ENCODE results near the gene CISH. TPM values are rescaled to one million over a fixed set of nuclear protein-coding genes. Genes with fewer than 3 reads are reported as not detected.

CISH gene
- total and polyA plus RNA-seq, 2 of the 4 experiments (the other 2 are of a cell fraction) = 0.90 to 4.0 TPM

- in situ Hi-C loops (cut with MboI; ENCODE audit: low sequenced_read_pairs) = no loop called here
Measured at GRCh38 chr3:50625231-50626182, 13.9 kb upstream of the CISH start.

More at GRCh38 chr3:50625231-50626182, 13.9 kb upstream of the CISH start:
- Histone ChIP-seq H4K8ac (ENCODE audit: low read depth in 2 of 2, low read length in 2 of 2) (no peak overlapping the region), H4K5ac (ENCODE audit: low read depth, low read length) (no peak overlapping the region), H3K9me3 (ENCODE audit: control insufficient read depth, insufficient read depth, low read length) (no peaks in the 10 kb centered on the region), H2BK5ac (ENCODE audit: low read depth, low read length, poor library complexity, severe bottlenecking) (no peak overlapping the region), H2BK120ac (ENCODE audit: low read depth, low read length) (no peak overlapping the region), H3K4ac (ENCODE audit: low read depth, low read length) (no peak overlapping the region), H3K14ac (replicated peaks; ENCODE audit: low read depth, low read length) (no peak overlapping the region), H3K27me3 (ENCODE audit: control insufficient read depth, insufficient read depth, low read length) (no peaks in the 10 kb centered on the region), H3K18ac (ENCODE audit: low read depth, low read length) (no peak overlapping the region), H3K4me2 (ENCODE audit: low read depth, low read length) (no peak overlapping the region), H3K4me3 (ENCODE audit: insufficient read depth, low read depth, low read length) (no peak overlapping the region), H3K79me1 (ENCODE audit: low read depth in 1 of 2, low read length in 2 of 2) (peaks cover 0 to 14% of the 10 kb centered on the region in 2 experiments; a peak in 2 of 4 replicates), H3K23ac (ENCODE audit: low read depth, low read length) (no peak overlapping the region), H2AK5ac (ENCODE audit: low read depth, low read length) (no peak overlapping the region), H2BK20ac (ENCODE audit: low read depth, low read length) (no peak overlapping the region), H3K4me1 (ENCODE audit: control insufficient read depth, insufficient read depth, low read length) (peaks cover 6% of the 10 kb centered on the region), H2BK15ac (ENCODE audit: low read depth, low read length) (no peak overlapping the region), H3K9me1 (ENCODE audit: insufficient read depth, low read length) (peaks cover 25% of the 10 kb centered on the region), H2AK9ac (replicated peaks; ENCODE audit: low read depth, low read length, poor library complexity) (no peak overlapping the region), H3K27ac (ENCODE audit: insufficient read depth, low read length) (no peak overlapping the region), H4K20me1 (ENCODE audit: insufficient read depth, low read length) (peaks cover 7% of the 10 kb centered on the region), H3K56ac (ENCODE audit: extremely low read depth, insufficient read depth, low read length) (no peak overlapping the region), H3K9ac (ENCODE audit: low read depth, low read length) (no peak overlapping the region), H4K91ac (ENCODE audit: insufficient read depth, low read depth, low read length) (no peak overlapping the region), H2AFZ (replicated peaks; ENCODE audit: low read length, poor library complexity) (no peak overlapping the region), H3K36me3 (ENCODE audit: control insufficient read depth, insufficient read depth, low read length) (no peaks in the 10 kb centered on the region)
- no TSS peak for BruUV-seq (replicated peaks)
- ChIA-PET POLR2A (ENCODE audit: unreplicated experiment) (no interaction called here), CTCF (interaction anchor here (0.9 kb wide), 1 partner anchor 10 kb away, joined by 5 read pairs; no protein-coding TSS in a partner anchor)
- DNase-seq (no peak), ATAC-seq (ENCODE audit: low read depth) (no peak)
- intact Hi-C loops (cut with micrococcal nuclease) (no loop called here), dilution Hi-C loops (cut with HindIII; ENCODE audit: low sequenced_read_pairs, unreplicated experiment) (no loop called here)
- 81% methylated on average over 5 of the region's 18 CpGs; no CpG with 5 or more reads in 1 of the 2 experiments for WGBS, 2 experiments (ENCODE audit: extremely low coverage in 2 of 2, insufficient read length in 1 of 2)
- no peak for TF ChIP-seq BHLHE40 (IDR thresholded peaks at IDR 0.05; ENCODE audit: low read depth, low read length)
- no peak for TF ChIP-seq NFE2L2 (IDR thresholded peaks at IDR 0.05; ENCODE audit: low read depth, low read length)
- no peak for TF ChIP-seq RAD21 (IDR thresholded peaks at IDR 0.05; ENCODE audit: low read length)
- no peak for TF ChIP-seq FOS (IDR thresholded peaks at IDR 0.05; ENCODE audit: low read depth, low read length)
- no peak for TF ChIP-seq POLR2A (IDR thresholded peaks at IDR 0.05; ENCODE audit: low read depth, low read length)
- TF ChIP-seq ELK1 (IDR thresholded peaks at IDR 0.05; ENCODE audit: borderline replicate concordance, low read depth, low read length) = no peak
- no peak for TF ChIP-seq SMC3 (IDR thresholded peaks at IDR 0.05; ENCODE audit: low read depth, low read length)
- no peak for TF ChIP-seq RFX5 (IDR thresholded peaks at IDR 0.05; ENCODE audit: low read depth, low read length)
- TF ChIP-seq MXI1 (IDR thresholded peaks at IDR 0.05; ENCODE audit: borderline replicate concordance, low read depth, low read length) = no peak
- TF ChIP-seq USF2 (IDR thresholded peaks at IDR 0.05; ENCODE audit: low read depth, low read length) = no peak
